ENCODE measurements around the gene ZBTB2. TPM values are rescaled to one million over a fixed set of nuclear protein-coding genes. Genes with fewer than 3 reads are reported as not detected.
"Not testable (repeated sequence)": the region's sequence is repeated elsewhere in the genome, so short reads cannot be mapped to it uniquely, and the experiment has no call there.

ZBTB2 gene
- total RNA-seq, 1 experiment from 2014 or later, result 27.4 TPM

GRCh38 chr6:151349651-151350270 lies 41.6 kb downstream of the ZBTB2 start:
- Histone ChIP-seq H3K79me2 (ENCODE audit: low read length) (no peaks in the 10 kb centered on the region), H2AFZ (ENCODE audit: low read length) (no peak overlapping the region), H4K20me1 (ENCODE audit: insufficient read depth, low read depth, low read length) (no peaks in the 10 kb centered on the region), H3K4me2 (ENCODE audit: low read depth, low read length, poor library complexity, severe bottlenecking) (no peak overlapping the region), H3K27me3 (ENCODE audit: low read length) (no peaks in the 10 kb centered on the region), H3K4me3 (ENCODE audit: low read length) (no peak overlapping the region), H3K9me2 (replicated peaks; ENCODE audit: insufficient read depth, low read length) (no peaks in the 10 kb centered on the region), H3K4me1 (ENCODE audit: low read length) (no peaks in the 10 kb centered on the region), H3K27ac (ENCODE audit: low read length) (no peak overlapping the region), H3K9me3 (ENCODE audit: low read length) (no peaks in the 10 kb centered on the region), H3K36me3 (ENCODE audit: insufficient read depth, low read length) (no peaks in the 10 kb centered on the region), H3K9ac (ENCODE audit: low read length) (no peak overlapping the region)
- DNase-seq, result no peak

- not testable (repeated sequence) for H3K36me3 ChIP-seq (ENCODE audit: insufficient read depth, low read length); H3K27ac ChIP-seq (ENCODE audit: low read length); H3K4me2 ChIP-seq (ENCODE audit: low read depth, low read length, poor library complexity, severe bottlenecking); H3K9me3 ChIP-seq (ENCODE audit: low read length); H4K20me1 ChIP-seq (ENCODE audit: insufficient read depth, low read depth, low read length); DNase-seq; H3K4me3 ChIP-seq (ENCODE audit: low read length); H3K9me2 ChIP-seq (replicated peaks; ENCODE audit: insufficient read depth, low read length); H3K27me3 ChIP-seq (ENCODE audit: low read length); H3K79me2 ChIP-seq (ENCODE audit: low read length); H2AFZ ChIP-seq (ENCODE audit: low read length); H3K4me1 ChIP-seq (ENCODE audit: low read length); H3K9ac ChIP-seq (ENCODE audit: low read length)
These were observed 48.6 kb downstream of the ZBTB2 start for GRCh38 chr6:151342750-151343149.

- Histone ChIP-seq H3K9ac (ENCODE audit: low read length) (no peak overlapping the region), H2AFZ (ENCODE audit: low read length) (no peak overlapping the region), H3K4me2 (ENCODE audit: low read depth, low read length, poor library complexity, severe bottlenecking) (no peak overlapping the region), H3K36me3 (ENCODE audit: insufficient read depth, low read length) (no peaks in the 10 kb centered on the region), H3K4me1 (ENCODE audit: low read length) (no peaks in the 10 kb centered on the region), H3K4me3 (ENCODE audit: low read length) (no peak overlapping the region), H3K79me2 (ENCODE audit: low read length) (no peaks in the 10 kb centered on the region), H3K9me3 (ENCODE audit: low read length) (no peaks in the 10 kb centered on the region), H4K20me1 (ENCODE audit: insufficient read depth, low read depth, low read length) (no peaks in the 10 kb centered on the region), H3K27me3 (ENCODE audit: low read length) (no peaks in the 10 kb centered on the region), H3K9me2 (replicated peaks; ENCODE audit: insufficient read depth, low read length) (no peaks in the 10 kb centered on the region), H3K27ac (ENCODE audit: low read length) (no peak overlapping the region)
- DNase-seq, result no peak
These were observed 49.7 kb downstream of the ZBTB2 start for GRCh38 chr6:151341476-151342195.

- Histone ChIP-seq H3K4me3 (ENCODE audit: low read length) (no peak overlapping the region), H3K9ac (ENCODE audit: low read length) (no peak overlapping the region), H3K4me1 (ENCODE audit: low read length) (no peaks in the 10 kb centered on the region), H3K9me3 (ENCODE audit: low read length) (no peaks in the 10 kb centered on the region), H3K79me2 (ENCODE audit: low read length) (no peaks in the 10 kb centered on the region), H4K20me1 (ENCODE audit: insufficient read depth, low read depth, low read length) (no peaks in the 10 kb centered on the region), H2AFZ (ENCODE audit: low read length) (no peak overlapping the region), H3K27ac (ENCODE audit: low read length) (no peak overlapping the region), H3K4me2 (ENCODE audit: low read depth, low read length, poor library complexity, severe bottlenecking) (no peak overlapping the region), H3K36me3 (ENCODE audit: insufficient read depth, low read length) (no peaks in the 10 kb centered on the region), H3K9me2 (replicated peaks; ENCODE audit: insufficient read depth, low read length) (no peaks in the 10 kb centered on the region), H3K27me3 (ENCODE audit: low read length) (no peaks in the 10 kb centered on the region)
- DNase-seq, result no peak
These were observed 51.0 kb downstream of the ZBTB2 start for GRCh38 chr6:151340219-151340978.

- Histone ChIP-seq H3K9me2 (replicated peaks; ENCODE audit: insufficient read depth, low read length) (no peaks in the 10 kb centered on the region), H3K4me2 (ENCODE audit: low read depth, low read length, poor library complexity, severe bottlenecking) (no peak overlapping the region), H3K4me1 (ENCODE audit: low read length) (no peaks in the 10 kb centered on the region), H3K36me3 (ENCODE audit: insufficient read depth, low read length) (no peaks in the 10 kb centered on the region), H3K9me3 (ENCODE audit: low read length) (no peaks in the 10 kb centered on the region), H2AFZ (ENCODE audit: low read length) (no peak overlapping the region), H3K4me3 (ENCODE audit: low read length) (no peak overlapping the region), H3K27me3 (ENCODE audit: low read length) (no peaks in the 10 kb centered on the region), H4K20me1 (ENCODE audit: insufficient read depth, low read depth, low read length) (no peaks in the 10 kb centered on the region), H3K27ac (ENCODE audit: low read length) (no peak overlapping the region), H3K9ac (ENCODE audit: low read length) (no peak overlapping the region), H3K79me2 (ENCODE audit: low read length) (no peaks in the 10 kb centered on the region)
- no peak for DNase-seq
These were observed 52.0 kb downstream of the ZBTB2 start for GRCh38 chr6:151339369-151339768.

- H3K4me1 ChIP-seq (ENCODE audit: low read length), result no peaks in the 10 kb centered on the region
- no peaks in the 10 kb centered on the region for H3K9me3 ChIP-seq (ENCODE audit: low read length)
- H2AFZ ChIP-seq (ENCODE audit: low read length), result no peak overlapping the region
- H3K79me2 ChIP-seq (ENCODE audit: low read length), result no peaks in the 10 kb centered on the region
- no peaks in the 10 kb centered on the region for H3K36me3 ChIP-seq (ENCODE audit: insufficient read depth, low read length)
- H4K20me1 ChIP-seq (ENCODE audit: insufficient read depth, low read depth, low read length), result no peaks in the 10 kb centered on the region
- H3K9me2 ChIP-seq (replicated peaks; ENCODE audit: insufficient read depth, low read length), result no peaks in the 10 kb centered on the region
- no peaks in the 10 kb centered on the region for H3K27me3 ChIP-seq (ENCODE audit: low read length)
- H3K9ac ChIP-seq (ENCODE audit: low read length), result no peak overlapping the region
- no peak overlapping the region for H3K4me2 ChIP-seq (ENCODE audit: low read depth, low read length, poor library complexity, severe bottlenecking)
- H3K4me3 ChIP-seq (ENCODE audit: low read length), result no peak overlapping the region
- no peak overlapping the region for H3K27ac ChIP-seq (ENCODE audit: low read length)
- no peak for DNase-seq
These were observed 52.6 kb downstream of the ZBTB2 start for GRCh38 chr6:151338651-151339200.

GRCh38 chr6:151335930-151336329 lies 55.4 kb downstream of the ZBTB2 start:
- DNase-seq, result no peak
- no peaks in the 10 kb centered on the region for H3K79me2 ChIP-seq (ENCODE audit: low read length)
- no peak overlapping the region for H3K4me3 ChIP-seq (ENCODE audit: low read length)
- H4K20me1 ChIP-seq (ENCODE audit: insufficient read depth, low read depth, low read length), result no peaks in the 10 kb centered on the region
- H3K36me3 ChIP-seq (ENCODE audit: insufficient read depth, low read length), result no peaks in the 10 kb centered on the region
- H3K9me2 ChIP-seq (replicated peaks; ENCODE audit: insufficient read depth, low read length), result no peaks in the 10 kb centered on the region
- H3K9me3 ChIP-seq (ENCODE audit: low read length), result no peaks in the 10 kb centered on the region
- no peak overlapping the region for H3K27ac ChIP-seq (ENCODE audit: low read length)
- no peak overlapping the region for H2AFZ ChIP-seq (ENCODE audit: low read length)
- H3K4me2 ChIP-seq (ENCODE audit: low read depth, low read length, poor library complexity, severe bottlenecking), result no peak overlapping the region
- H3K27me3 ChIP-seq (ENCODE audit: low read length), result no peaks in the 10 kb centered on the region
- H3K9ac ChIP-seq (ENCODE audit: low read length), result no peak overlapping the region
- H3K4me1 ChIP-seq (ENCODE audit: low read length), result no peaks in the 10 kb centered on the region

GRCh38 chr6:151330130-151330696 lies 61.1 kb downstream of the ZBTB2 start:
- Histone ChIP-seq H2AFZ (ENCODE audit: low read length) (no peak overlapping the region), H3K9me2 (replicated peaks; ENCODE audit: insufficient read depth, low read length) (no peaks in the 10 kb centered on the region), H3K79me2 (ENCODE audit: low read length) (no peaks in the 10 kb centered on the region), H3K27ac (ENCODE audit: low read length) (no peak overlapping the region), H3K9me3 (ENCODE audit: low read length) (no peaks in the 10 kb centered on the region), H3K9ac (ENCODE audit: low read length) (no peak overlapping the region), H3K4me1 (ENCODE audit: low read length) (no peaks in the 10 kb centered on the region), H3K4me2 (ENCODE audit: low read depth, low read length, poor library complexity, severe bottlenecking) (no peak overlapping the region), H3K4me3 (ENCODE audit: low read length) (no peak overlapping the region), H4K20me1 (ENCODE audit: insufficient read depth, low read depth, low read length) (no peaks in the 10 kb centered on the region), H3K36me3 (ENCODE audit: insufficient read depth, low read length) (no peaks in the 10 kb centered on the region), H3K27me3 (ENCODE audit: low read length) (no peaks in the 10 kb centered on the region)
- DNase-seq, result no peak

Measured in Karpas-422 (cell line).